ENCODE measurements around the gene KRT7. TPM values are rescaled to one million over a fixed set of nuclear protein-coding genes. Genes with fewer than 3 reads are reported as not detected.

The KRT7 gene
- 100 to 1,000 TPM in 1 of 4 donors, 10 to 100 TPM in 3; 44.7 to 121 (median 73.1) TPM for polyA plus RNA-seq (ENCODE audit: insufficient read length in 4 of 4)

DNA sequence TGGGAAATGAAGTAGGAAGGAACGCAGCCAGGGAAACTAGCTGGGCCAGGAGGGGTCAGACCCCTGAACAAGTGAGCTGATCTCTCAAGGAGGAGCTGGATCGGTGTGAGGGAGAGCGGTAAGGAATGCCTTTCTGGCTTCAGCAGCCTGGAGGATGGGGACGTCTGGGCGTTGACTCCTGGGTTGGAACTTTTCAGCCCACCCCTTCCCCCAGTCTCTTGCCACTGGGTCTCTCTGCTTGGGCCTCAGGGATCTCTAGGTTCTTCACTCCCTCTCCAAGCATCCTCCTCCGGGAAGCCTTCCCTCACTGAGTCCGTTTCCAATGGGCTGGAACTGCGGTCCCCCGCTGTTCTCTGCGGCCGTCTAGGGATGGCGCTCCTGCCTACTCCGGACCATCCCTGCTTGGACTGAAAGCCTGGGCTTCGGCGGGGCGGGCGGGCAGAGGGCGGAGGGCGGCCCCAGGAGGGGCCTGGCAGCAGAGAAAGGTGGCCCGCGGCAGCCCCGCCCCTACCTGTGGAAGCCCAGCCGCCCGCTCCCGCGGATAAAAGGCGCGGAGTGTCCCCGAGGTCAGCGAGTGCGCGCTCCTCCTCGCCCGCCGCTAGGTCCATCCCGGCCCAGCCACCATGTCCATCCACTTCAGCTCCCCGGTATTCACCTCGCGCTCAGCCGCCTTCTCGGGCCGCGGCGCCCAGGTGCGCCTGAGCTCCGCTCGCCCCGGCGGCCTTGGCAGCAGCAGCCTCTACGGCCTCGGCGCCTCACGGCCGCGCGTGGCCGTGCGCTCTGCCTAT is at the start of gene KRT7:
KRT7 (plus strand) TSS at position 570 of the 788 bp plus-strand sequence; CDS start at position 624, 54 bp downstream.
- no peak for DNase-seq (ENCODE audit: low read depth in 4 of 4, low spot score in 3 of 4)

DNA sequence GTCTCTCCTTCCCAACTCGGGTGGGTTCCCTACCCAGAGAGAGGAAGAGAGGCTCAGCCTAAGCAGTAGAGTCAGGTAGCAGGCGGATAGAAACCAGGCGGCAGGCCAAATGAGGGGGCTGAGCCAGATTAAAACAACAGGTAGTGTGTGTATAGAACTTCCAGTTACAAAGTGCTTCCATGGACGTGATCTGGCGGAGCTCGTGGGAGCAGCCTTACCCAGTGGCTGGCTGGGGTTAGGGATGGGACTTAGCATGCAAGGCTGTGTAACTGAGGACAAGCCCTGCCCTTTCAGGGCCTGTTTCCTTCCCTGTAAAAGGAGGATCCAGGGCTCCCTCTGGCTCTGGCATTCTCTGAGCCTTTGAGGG is 49.5 kb upstream of the KRT7 start:
- DNase-seq (ENCODE audit: low read depth in 4 of 4, low spot score in 3 of 4) = no peak

DNA sequence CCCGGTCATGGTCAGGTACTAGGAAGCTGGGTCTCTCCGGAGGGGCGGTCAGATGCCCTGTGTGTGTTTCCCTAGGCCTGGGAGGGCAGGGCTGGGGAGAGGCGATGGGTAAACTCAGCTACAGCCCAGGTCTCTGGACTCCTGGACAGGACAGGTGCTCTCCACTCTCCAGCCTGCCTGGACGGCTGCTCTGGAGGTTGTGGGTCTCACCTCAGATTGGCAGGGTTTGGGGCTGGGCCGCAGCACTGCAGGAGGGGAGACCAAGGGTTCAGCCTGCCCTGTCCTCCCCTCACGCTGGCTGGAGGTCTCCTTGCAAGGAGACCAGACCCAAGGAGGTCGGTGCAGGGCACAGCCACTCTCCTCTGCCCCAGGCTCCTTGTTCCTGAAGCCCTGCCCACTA is 49.1 kb upstream of the KRT7 start:
- DNase-seq (ENCODE audit: low read depth in 4 of 4, low spot score in 3 of 4) = no peak

DNA sequence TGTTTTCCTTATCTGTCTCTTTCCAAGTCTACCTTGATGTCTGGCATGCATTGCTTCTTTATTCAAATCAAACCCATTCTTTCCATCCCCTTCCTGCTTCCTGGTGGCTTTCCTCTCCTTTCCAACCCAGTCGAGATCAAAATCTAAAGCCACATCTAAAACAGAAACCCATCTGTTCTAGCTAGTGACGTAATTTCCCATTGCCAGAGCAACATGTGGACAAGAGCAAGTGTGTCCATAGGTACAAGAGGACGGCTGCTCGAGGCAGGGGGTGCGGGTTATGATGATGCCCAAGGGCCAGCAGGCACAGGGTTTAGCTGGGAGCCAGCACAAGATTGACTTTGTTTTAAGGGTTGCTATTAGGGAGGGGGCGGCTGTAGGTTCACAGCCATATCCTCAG is 48.2 kb upstream of the KRT7 start:
- no peak for DNase-seq (ENCODE audit: low read depth in 4 of 4, low spot score in 3 of 4)

DNA sequence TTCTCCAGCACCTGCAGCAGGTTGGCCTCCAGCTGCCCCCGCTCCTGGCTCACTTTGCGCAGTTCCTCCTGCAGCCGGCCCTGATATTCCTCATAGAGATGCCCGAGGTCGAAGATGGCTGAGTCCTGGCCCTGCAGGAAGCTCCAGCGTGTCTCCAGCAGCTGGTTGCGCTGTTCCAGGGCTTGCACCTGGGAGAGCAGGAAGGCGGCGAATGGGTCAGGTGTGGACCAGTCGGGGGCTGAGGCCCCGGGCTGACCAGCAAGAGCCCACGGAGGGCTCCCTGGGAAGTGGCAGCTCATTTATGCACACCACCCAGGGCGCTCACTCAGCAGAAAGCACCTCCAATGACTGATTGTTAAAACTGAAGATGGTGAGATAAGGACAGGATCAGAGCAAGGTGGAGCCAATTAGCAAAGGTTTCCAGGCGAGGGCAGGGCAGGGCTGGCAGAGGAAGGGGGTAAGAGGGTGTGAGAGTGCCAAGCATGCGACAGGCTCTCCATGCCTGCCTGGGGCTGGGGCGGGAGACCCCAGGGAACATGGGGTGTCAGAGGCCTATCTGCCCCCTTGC is 47.6 kb upstream of the KRT7 start:
- no peak for DNase-seq (ENCODE audit: low read depth in 4 of 4, low spot score in 3 of 4)

DNA sequence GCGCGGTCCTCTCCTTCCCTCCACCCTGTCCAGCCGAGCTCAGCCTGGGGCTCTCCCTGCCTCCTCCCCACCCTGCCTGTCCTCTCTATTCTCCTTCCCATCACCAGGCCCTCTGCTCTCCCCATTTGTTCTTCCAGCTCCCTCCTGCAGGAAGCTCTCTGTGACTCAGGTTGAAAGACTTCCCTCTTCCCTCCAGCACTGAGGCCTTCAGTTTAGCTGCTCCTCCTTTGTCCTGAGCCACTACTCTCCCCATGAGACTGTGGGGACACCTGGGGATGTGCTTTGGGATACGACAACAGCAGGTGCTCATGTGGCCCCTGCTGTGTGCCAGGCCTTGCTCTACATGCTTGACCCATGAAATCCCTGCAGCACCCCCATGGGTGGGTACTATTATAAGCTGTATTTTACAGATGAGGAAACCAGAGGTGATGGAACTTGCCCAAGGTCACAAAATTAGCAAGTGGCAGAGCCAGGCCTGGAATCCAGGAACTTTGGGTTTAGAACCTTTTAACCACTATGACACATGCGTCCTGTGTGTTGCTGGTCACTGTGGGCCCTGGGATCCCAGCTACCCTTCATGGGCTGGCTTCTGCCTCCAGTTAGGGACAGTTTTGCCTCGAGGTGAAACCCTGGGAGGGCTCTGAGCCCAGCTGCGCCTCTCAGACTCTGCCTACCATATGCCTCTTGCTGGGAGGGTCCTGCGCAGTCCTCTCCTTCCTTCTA is 46.8 kb upstream of the KRT7 start:
- DNase-seq (ENCODE audit: low read depth in 4 of 4, low spot score in 3 of 4) = no peak

DNA sequence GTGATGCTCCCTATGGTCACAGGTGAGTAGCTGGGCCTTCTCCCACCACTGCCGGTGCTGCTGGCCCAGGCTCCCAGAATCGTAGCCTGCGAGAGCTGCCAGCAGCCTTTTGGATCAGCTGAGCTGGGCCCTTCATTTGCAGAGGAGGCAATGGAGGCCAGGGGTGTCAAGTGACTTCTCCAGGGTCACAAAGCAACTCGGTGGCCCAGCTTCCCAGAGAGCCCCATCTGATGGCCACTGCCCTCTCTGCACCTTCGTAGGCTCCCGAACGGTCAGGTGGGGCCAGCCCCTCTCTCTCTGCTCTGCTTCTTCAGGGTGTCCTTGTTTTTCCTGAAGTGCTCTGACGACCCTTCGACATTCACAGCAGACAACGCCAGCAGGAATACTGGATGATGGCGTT is 45.8 kb upstream of the KRT7 start:
- DNase-seq (ENCODE audit: low read depth in 4 of 4, low spot score in 3 of 4) = no peak

DNA sequence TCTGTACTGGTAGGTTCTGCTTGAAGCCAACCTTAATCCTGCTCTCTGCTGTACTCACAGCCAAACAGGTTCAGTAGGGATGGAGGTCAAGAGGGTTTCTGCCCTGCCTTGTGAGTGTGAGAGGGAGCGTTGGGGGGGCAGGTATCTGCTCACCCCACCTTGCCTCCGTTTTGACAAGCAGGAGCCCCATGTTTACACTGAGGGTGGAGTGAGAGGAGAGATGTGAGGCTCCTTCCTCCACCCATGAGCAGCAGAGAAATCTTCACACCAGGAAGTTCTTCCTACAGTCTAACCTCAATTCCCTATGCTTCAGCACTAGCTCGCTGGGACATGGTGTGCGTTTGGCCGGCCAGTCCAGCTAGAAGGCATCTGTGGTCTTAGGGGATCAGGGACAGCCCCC is 45.4 kb upstream of the KRT7 start:
- no peak for DNase-seq (ENCODE audit: low read depth in 4 of 4, low spot score in 3 of 4)

DNA sequence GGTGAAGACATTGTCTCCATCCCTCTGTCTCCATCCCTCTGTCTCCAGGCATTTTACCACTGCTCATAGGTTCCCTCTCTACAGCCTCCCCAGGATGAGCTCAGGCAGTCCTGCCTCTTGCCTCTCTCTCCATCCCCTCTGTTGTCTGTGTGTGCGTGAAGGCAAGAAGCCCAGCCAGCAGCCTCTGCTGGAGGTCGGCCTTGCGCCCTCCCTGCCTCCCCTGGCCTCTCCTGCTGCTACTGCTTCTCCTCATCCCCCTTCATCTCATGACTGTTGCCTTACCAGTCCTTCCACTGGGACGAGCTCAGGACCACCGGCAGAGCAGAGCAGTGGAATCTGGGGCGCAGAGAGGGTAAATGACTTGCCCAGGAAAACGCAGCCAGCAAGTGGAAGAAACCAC is 44.4 kb upstream of the KRT7 start:
- no peak for DNase-seq (ENCODE audit: low read depth in 4 of 4, low spot score in 3 of 4)

DNA sequence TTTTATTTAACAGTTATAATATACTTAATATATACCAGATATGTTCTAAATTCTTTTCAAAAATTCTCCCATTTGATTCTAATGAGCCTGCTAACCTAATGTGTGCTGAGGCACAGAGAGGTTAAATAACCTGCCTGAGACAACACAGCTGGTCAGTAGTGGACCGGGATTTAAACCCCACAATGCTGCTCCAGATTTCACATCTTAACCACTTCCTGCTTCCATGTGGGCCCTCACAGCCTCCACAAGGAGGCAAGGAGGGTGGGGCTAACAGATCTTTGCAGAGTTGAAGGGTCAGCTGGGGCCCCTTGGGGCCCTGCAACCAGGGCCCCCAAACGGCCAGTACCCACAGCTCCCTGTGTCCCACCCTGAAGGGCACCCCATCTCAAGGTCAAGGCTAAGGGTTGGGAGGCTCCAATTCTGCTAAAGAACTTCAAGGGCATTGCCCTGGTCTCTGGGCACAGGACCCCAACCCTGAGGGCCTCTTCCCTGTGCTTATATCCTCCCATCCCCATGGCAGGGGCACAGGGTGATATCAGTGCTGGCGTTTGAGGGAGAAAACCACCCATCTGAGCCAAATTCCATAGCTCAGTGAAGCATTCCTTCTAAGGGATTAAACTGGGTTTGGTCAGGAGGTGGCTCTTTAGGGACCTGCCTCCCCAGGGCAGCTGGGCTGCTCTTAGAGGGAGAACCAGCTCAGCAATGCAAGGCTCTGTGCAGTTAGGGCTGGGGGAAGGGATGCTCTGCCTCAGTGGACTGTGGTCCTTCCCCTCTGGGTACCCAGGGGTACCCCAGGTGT is 43.5 kb upstream of the KRT7 start:
- no peak for DNase-seq (ENCODE audit: low read depth in 4 of 4, low spot score in 3 of 4)

DNA sequence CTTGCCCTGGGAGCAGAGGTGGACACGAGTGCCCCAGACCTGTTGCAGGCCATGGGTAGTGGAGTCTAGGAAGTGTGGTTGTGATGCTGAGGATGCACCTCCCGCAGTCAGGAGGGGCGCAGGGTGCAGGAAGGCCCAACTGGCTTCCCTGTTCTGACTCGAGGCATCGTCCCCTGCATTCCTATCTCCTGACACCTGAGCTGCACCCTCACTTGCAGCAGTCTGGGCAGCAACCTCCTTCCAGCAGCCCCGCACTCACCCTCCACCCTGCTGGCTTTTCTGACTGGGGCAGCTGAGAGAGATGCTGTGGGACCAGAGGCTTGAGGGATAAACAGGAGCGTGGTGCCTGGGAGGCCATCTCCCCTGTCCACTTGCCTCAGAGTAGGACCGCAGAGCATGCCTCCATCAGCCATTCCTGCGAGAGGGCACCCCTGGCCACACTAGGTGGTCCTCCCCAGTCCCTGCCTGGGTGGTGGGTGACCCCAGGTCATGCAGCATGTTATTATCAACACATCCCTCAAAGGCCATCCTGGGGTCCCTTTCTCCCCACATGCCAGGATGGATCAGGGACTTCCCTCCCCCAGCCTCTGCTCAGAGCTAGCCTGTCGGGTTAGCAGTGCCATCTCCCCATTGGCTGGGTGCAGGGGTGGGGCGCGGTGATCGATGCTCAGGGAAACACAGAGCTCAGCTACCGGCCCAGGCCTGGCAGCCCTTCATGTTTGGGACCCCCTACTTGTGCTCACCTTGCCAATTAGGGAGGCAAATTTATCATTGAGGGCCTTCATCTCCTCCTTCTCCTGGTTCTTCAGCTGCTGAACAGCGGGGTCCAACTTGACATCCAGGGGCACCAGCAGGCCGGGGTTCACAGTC is 41.9 kb upstream of the KRT7 start:
- DNase-seq (ENCODE audit: low read depth in 4 of 4, low spot score in 3 of 4) = no peak

DNA sequence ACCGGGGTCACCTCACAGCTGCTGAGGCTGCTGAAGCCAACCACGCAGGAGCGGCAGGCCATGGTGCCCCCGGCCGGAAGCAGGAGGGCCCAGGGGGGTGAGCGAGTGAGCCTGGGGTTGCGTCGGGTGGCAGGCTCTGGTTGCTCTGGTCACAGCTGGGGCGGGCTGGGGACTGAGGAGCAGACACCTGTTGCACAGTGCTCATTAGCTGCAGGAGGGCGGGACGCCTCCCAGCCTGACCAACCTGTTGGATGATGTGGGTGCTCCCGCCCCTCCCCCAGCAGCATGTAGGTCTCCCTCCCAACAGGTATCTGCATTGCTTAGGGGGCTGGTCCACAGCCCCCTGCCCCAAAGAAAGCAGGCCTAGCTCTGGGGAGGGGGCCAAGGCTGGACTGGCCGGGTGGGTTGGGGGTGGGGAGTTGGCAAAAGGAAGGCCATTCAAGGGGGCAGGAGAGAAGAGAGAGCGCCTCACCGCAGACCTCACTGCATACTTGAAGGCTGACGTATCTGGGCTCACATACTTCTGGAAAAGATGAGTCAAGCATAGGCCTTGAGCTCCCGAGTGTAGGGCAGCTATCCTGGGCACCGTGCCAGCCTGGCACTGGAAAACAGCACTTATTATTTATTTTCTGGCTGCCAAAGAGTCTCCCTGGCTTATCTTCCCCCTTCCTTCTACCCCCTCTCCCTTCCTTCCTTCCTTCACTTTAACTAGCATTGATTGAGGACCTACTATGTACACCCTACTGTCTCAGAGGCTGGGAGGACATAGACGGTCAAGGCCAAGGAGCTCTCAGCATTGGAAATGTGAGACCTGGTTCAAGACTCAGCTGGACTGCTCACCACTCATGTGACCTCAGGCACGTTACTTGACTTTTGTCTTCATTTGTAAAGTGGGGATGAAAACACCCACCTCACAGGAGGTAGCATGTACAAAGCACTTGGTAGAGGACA is 40.9 kb upstream of the KRT7 start, which contains the start of gene KRT80:
KRT80 (minus strand) TSS at position 174 of the 951 bp plus-strand sequence; CDS start at position 62, 112 bp downstream.
- DNase-seq (ENCODE audit: low read depth in 4 of 4, low spot score in 3 of 4) = no peak

DNA sequence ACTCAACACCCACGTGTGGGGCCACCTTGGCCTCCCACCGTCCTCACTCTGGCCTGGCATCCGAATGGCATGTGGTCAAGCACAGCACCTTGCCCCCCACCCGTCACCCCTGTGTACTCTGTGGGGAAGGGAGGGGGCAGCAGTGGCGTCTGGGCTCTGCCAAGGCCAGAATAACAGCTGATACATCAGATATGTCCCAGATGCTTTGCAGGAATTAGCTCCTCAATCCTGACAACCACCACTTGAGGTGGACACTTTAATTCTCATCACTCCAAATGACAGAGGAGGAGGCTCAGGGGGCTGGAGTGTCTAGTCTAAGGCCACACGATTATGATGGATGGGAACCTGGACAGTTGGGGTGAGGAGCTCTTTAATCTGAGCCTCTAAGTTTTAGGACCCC is 39.5 kb upstream of the KRT7 start:
- DNase-seq (ENCODE audit: low read depth in 4 of 4, low spot score in 3 of 4) = no peak

DNA sequence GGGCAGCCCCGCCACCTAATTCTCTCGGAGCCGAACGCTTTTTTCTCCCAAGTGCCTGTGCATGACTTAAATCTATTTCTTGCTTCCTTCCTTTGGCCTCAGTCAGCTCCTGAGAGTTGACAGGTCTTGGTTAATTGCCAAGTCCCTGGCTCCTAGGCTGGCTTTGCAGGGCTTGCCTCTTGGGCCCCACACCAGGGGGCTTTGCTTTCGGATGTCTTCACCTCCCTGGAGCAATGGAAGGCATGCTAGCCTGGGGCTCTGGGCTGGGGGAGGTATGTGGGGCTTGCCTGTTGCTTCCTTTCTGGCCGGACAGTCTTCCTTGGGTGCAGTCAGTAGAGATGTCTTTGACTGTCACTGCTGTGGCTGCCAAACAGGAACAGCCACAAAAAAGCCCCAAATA is 39.1 kb upstream of the KRT7 start:
- DNase-seq (ENCODE audit: low read depth in 4 of 4, low spot score in 3 of 4) = no peak

DNA sequence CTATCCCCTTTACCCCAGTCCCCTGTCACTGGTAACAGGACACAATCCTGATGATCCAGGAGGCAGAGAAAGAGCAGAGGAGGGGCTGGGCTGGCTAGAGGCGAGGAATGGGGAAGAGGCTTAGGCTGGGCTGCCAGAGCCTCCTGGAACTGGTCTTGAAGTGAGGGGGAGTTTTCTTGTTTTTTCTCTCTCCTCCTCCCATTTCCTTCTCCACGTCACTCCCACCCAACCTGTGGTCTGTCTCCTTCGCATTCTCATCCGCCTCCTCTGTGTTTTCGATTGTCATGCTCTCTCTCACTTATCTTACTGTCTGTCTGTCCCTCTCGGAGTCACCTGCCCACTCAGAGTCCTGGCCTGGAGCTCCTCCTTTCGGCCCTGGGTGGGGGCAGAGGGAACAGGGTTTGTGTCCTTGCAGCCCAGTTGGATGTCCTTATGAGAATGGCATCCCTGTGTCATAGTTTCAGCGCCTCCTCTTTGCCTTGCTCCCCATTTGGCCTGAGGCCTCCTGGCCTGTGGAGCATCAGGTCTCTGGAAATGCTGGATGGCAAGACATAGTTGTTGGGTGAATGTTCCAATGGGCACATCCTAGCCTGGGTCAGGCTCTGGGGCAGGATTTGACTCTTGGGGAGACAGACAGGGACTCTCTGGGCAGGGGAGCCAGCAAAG is 37.8 kb upstream of the KRT7 start:
- no peak for DNase-seq (ENCODE audit: low read depth in 4 of 4, low spot score in 3 of 4)

DNA sequence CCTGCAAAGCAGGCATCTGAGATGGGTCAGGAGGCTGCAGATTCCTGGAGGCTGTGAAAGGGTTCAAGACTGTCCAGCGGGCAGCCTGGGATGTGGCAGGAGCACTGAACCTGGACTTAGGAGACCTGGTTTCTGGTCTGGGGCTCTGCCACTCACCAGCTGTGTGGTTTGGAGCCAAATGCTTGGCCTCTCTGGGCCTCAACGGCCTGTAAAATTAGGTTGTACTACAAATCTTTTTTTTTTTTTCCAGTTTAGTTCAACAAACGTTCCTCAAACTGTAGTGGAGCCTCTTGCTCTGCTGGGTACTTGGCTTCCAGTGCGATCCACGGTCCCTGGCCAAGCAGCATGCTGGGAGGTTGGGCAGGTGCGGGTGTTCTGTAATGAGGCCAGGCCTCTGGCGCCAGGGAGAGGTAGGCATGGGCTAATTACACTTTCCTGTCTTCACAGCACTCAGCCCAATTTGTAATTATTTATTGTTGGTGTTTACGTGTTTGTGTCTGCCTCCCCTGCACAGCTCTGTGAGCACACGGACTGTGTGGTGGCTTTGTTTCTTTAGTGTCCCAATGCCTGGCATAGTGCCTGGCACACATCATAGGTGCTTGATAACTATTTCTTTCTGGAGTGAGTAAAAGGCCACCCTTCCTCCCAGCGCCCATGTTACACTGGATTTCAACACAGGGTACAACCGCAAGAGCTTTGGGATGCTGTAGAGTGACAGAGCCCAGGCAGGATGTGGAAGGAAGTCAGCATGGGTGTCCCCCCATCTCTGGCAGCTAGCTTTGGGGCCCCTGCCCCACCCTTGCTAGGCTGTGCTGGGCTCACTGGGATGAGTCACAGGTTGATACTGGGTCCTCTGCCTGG is 35.4 kb upstream of the KRT7 start:
- DNase-seq (ENCODE audit: low read depth in 4 of 4, low spot score in 3 of 4) = no peak

DNA sequence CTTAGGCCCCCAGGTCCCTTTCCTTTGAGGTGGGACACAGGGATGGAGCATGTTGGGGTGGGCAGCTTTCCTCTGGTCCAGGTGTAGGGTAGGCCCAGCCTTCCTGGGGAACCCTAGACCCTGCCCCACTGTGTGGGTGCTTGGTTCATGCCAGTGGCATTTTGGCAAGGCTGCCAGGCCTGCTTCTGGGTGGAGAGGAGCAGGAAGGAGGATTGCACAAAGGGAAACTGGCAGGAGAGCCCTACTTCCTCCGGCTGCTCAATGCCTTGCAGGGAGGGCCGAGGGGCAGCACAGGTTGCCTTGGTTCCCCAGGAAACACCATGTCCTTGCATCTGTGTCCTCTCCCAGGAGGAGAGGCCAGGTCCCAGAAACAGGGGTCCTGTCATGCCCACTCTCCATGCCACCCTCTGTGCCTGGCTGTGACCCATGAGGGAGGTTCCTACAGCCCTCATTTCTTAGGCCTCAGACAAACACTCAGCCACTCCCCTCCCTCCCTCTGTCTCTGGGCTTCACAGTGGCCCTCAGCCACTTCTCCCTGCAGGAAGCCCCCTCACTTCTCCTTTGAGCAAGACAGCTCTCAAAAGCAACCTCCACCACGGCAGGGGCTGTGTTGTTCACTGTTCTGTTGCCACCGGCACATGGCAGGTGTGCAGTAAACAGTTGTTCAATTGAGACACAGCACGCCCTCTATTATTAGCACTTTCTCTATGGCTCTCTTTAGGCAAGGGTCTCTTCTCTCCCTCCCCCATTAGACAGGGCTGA is 34.4 kb upstream of the KRT7 start:
- DNase-seq (ENCODE audit: low read depth in 4 of 4, low spot score in 3 of 4) = no peak
